B cell (primary cell): Measurements from ENCODE around the gene KIF17. TPM values are rescaled to one million over a fixed set of nuclear protein-coding genes. Genes with fewer than 3 reads are reported as not detected.
A peak's percentile ranks its signal among the peaks of the same experiment; 100 is the strongest.

Source experiments
- ATAC-seq: fragments of 200-7000 bp; cut with Tn5 transposase; one replicate; pipeline ENCODE4 v1.10.0; 2021; ENCODE audit warnings: low read depth, mild to moderate bottlenecking, moderate number of reproducible peaks, moderate library complexity
- CTCF ChIA-PET: fragments of 350-600 bp; sonication (Branson Sonifier 250); formaldehyde crosslinking; loops from one replicate; lab custom pipeline; 2021; ENCODE audit warnings: antibody characterized with exemption, inconsistent platforms; lab: Charles Lee
- POLR2A ChIA-PET: fragments of 350-600 bp; sonication (Branson Sonifier 250); formaldehyde crosslinking; loops from one replicate; lab custom pipeline; 2021; ENCODE audit warnings: antibody characterized with exemption; lab: Charles Lee
- DNase-seq: peaks from one replicate; pipeline ENCODE4 v3.0.0; 2013
- H2AFZ ChIP-seq: 2 replicates; pipeline ENCODE4 v1.6.1; 2012; ENCODE audit warnings: mild to moderate bottlenecking, low read depth, low read length; ENCODE audit not compliant: insufficient read depth, poor library complexity, severe bottlenecking
- H3K27ac ChIP-seq, 2 donors: 1 replicate in 1 of 2; 2 replicates in 1 of 2; pipeline ENCODE4 v1.5.1; 2012 to 2013; ENCODE audit warnings: low read length in 2 of 2, mild to moderate bottlenecking in 2 of 2, moderate library complexity in 1 of 2
- H3K27me3 ChIP-seq, 4 experiments: fragments of 200-600 bp in 1 of 4; sonication (generic) in 1 of 4; replicated peaks in 1 of 4; 1 replicate in 2 of 4; 2 replicates in 2 of 4; pipeline versions ENCODE4 v1.6.1 to v1.7.0; 2013 to 2016; ENCODE audit warnings: low read length in 3 of 4, mild to moderate bottlenecking in 2 of 4, mixed read lengths in 1 of 4, moderate library complexity in 1 of 4; ENCODE audit not compliant: insufficient read depth in 4 of 4, control insufficient read depth in 3 of 4; ENCODE audit errors: control extremely low read depth in 1 of 4
- H3K36me3 ChIP-seq, 2 experiments: replicated peaks in 1 of 2; 1 replicate in 1 of 2; 2 replicates in 1 of 2; pipeline versions ENCODE4 v1.6.1 to v1.7.1; 2013; ENCODE audit warnings: low read length in 1 of 2; ENCODE audit not compliant: insufficient read depth in 2 of 2, control insufficient read depth in 1 of 2; ENCODE audit errors: control extremely low read depth in 1 of 2, extremely low read depth in 1 of 2
- H3K4me1 ChIP-seq, 2 donors: fragments of 200-600 bp in 1 of 2; sonication (generic) in 1 of 2; 1 replicate in 1 of 2; 2 replicates in 1 of 2; pipeline versions ENCODE4 v1.5.1 to v1.6.1; 2013 to 2017; ENCODE audit warnings: low read length in 2 of 2; ENCODE audit not compliant: control insufficient read depth in 2 of 2, insufficient read depth in 2 of 2
- H3K4me2 ChIP-seq: replicated peaks from 2 replicates; pipeline ENCODE3; 2012; ENCODE audit warnings: mild to moderate bottlenecking, low read depth, low read length; ENCODE audit not compliant: poor library complexity, severe bottlenecking
- H3K4me3 ChIP-seq, 5 experiments: fragments of 200-600 bp in 1 of 5; sonication (generic) in 1 of 5; 1 replicate in 3 of 5; 2 replicates in 2 of 5; pipeline versions ENCODE4 v1.5.1 to v1.7.0; 2011 to 2016; ENCODE audit warnings: low read length in 4 of 5, mild to moderate bottlenecking in 4 of 5, low read depth in 2 of 5, control low read depth in 1 of 5, moderate library complexity in 1 of 5; ENCODE audit not compliant: insufficient read depth in 1 of 5; ENCODE audit errors: control extremely low read depth in 1 of 5, extremely low read depth in 1 of 5
- H3K79me2 ChIP-seq: fragments of 200-600 bp; sonication (generic); one replicate; pipeline ENCODE4 v1.6.0; 2016; ENCODE audit warnings: low read length; ENCODE audit not compliant: control insufficient read depth, insufficient read depth
- H3K9ac ChIP-seq: fragments of 200-600 bp; sonication (generic); 2 replicates; pipeline ENCODE4 v1.6.1; 2017; ENCODE audit warnings: mild to moderate bottlenecking, low read length, moderate library complexity
- H3K9me3 ChIP-seq, 3 donors: one replicate each; pipeline versions ENCODE4 v1.6.1 to v1.7.1; 2013; ENCODE audit warnings: low read length in 2 of 3; ENCODE audit not compliant: control insufficient read depth in 2 of 3, insufficient read depth in 1 of 3; ENCODE audit errors: control extremely low read depth in 1 of 3
- H4K20me1 ChIP-seq: 2 replicates; pipeline ENCODE4 v1.6.0; 2012; ENCODE audit warnings: mild to moderate bottlenecking, low read length; ENCODE audit not compliant: insufficient read depth, control insufficient read depth, poor library complexity, severe bottlenecking
- H3K27ac Mint-ChIP-seq: one replicate; pipeline ENCODE4 v1.8.0; 2021; ENCODE audit warnings: mixed read lengths
- H3K27me3 Mint-ChIP-seq: one replicate; pipeline ENCODE4 v1.8.0; 2021; ENCODE audit warnings: mixed read lengths
- H3K4me1 Mint-ChIP-seq: one replicate; pipeline ENCODE4 v1.8.0; 2021; ENCODE audit warnings: mixed read lengths
- H3K4me3 Mint-ChIP-seq: one replicate; pipeline ENCODE4 v1.8.0; 2021; ENCODE audit warnings: mixed read lengths
- H3K9me3 Mint-ChIP-seq: one replicate; pipeline ENCODE4 v1.8.0; 2022; ENCODE audit warnings: mixed read lengths; ENCODE audit not compliant: insufficient read depth
- CTCF ChIP-seq: fragments of 200-600 bp; IDR thresholded peaks from one replicate; pipeline ENCODE4 v1.8.0; 2022; ENCODE audit warnings: antibody characterized with exemption, mild to moderate bottlenecking
- EZH2 ChIP-seq: IDR thresholded peaks from 2 replicates; pipeline ENCODE4 v1.6.1; 2012; ENCODE audit warnings: borderline replicate concordance, low read depth, mild to moderate bottlenecking, moderate library complexity, low read length; ENCODE audit not compliant: insufficient read depth, poor library complexity, severe bottlenecking
- WGBS: methylation state at CpG from one replicate; pipeline ENCODE4 v1.1.5; 2013; ENCODE audit warnings: missing lambda C conversion rate; ENCODE audit not compliant: insufficient coverage; 5-methylcytosine and 5-hydroxymethylcytosine counted together
- intact Hi-C: fragments of 100-400 bp; cut with micrococcal nuclease; formaldehyde crosslinking; loops from one replicate; pipeline ENCODE4 v1.10.0; 2022
- polyA minus RNA-seq: library from RNA; depleted of rRNA, polyadenylated mRNA; stranded (reverse); fragments of >200 nt; gene quantifications from 2 replicates; pipeline ENCODE4 v1.2.3, GENCODE V29; 2012
- polyA plus RNA-seq: library from polyadenylated mRNA; depleted of rRNA; stranded (reverse); fragments of >200 nt; gene quantifications from 2 replicates; pipeline ENCODE4 v1.2.3, GENCODE V29; 2012
- total RNA-seq, 2 donors: library from RNA; stranded (reverse); fragments of 120-200 nt in 1 of 2; gene quantifications; 1 replicate in 1 of 2; 2 replicates in 1 of 2; pipeline versions ENCODE4 v1.2.3 to v1.2.4, GENCODE V29; 2013 to 2022

KIF17 gene
- total RNA-seq (not detected in 2 replicates), polyA plus RNA-seq (not detected in 2 replicates), polyA minus RNA-seq (not detected in 2 replicates)
- 0.14 TPM for total RNA-seq (2013)

- H3K4me1 Mint-ChIP-seq, result peaks cover 10% of the 10 kb centered on the region
- H3K9me3 Mint-ChIP-seq, result no peaks in the 10 kb centered on the region
- Histone ChIP-seq H2AFZ (no peak within 1 kb of the TSS), H4K20me1 (no peaks in the 10 kb centered on the region), H3K9me3 (peaks cover 0 to 7% (median 0%) of the 10 kb centered on the region in 3 donors), H3K4me3 (peak within 1 kb of the TSS in 4 of 5 experiments; percentile 21 to 52 (median 38)), H3K4me1 (peaks cover 7 to 9% of the 10 kb centered on the region in 2 donors), H3K9ac (peak within 1 kb of the TSS; percentile 47), H3K4me2 (peak within 1 kb of the TSS; percentile 80), H3K27me3 (peaks cover 0 to 41% (median 13%) of the 10 kb centered on the region in 4 experiments), H3K27ac (no peak within 1 kb of the TSS), H3K36me3 (no peaks in the 10 kb centered on the region), H3K79me2 (no peaks in the 10 kb centered on the region)
- TF ChIP-seq CTCF (no peak), EZH2 (no peak)
- CTCF ChIA-PET, result interaction anchor here (0.8 to 1.9 kb wide), 2 partner anchors 21 to 478 kb away, joined by 4 to 5 read pairs; no protein-coding TSS in a partner anchor
- WGBS, result 3% methylated on average over 112 of the region's 112 CpGs
- POLR2A ChIA-PET, result interaction anchor here (0.6 to 1.3 kb wide), 2 partner anchors 57 to 442 kb away, joined by 3 read pairs; partner anchors contain the start of gene DDOST
- intact Hi-C loops, result no loop called here
- DNase-seq (peak; percentile 89), ATAC-seq (peak; percentile 79)
- peak within 1 kb of the TSS; percentile 79 for H3K4me3 Mint-ChIP-seq
- peaks cover 21% of the 10 kb centered on the region for H3K27me3 Mint-ChIP-seq
- H3K27ac Mint-ChIP-seq, result peak within 1 kb of the TSS; percentile 67
These were observed at the start of gene KIF17 for GRCh38 chr1:20717452-20718342. Gene KIF17 (minus strand): TSS chr1:20718007. CDS start chr1:20717706, 301 bp downstream.

GRCh38 chr1:20767271-20767670 is 49.5 kb upstream of the KIF17 start:
- Mint-ChIP-seq H3K9me3 (no peaks in the 10 kb centered on the region), H3K27me3 (no peaks in the 10 kb centered on the region), H3K4me1 (no peaks in the 10 kb centered on the region), H3K4me3 (no peak overlapping the region), H3K27ac (no peak overlapping the region)
- ATAC-seq, result no peak
- peaks cover 15 to 90% of the 10 kb centered on the region in 2 experiments for H3K36me3 ChIP-seq
- no peak overlapping the region for H3K4me2 ChIP-seq
- intact Hi-C loops, result no loop called here
- DNase-seq, result no peak
- no peak overlapping the region for H3K27ac ChIP-seq
- no peaks in the 10 kb centered on the region for H4K20me1 ChIP-seq
- TF ChIP-seq EZH2 (no peak), CTCF (no peak)
- no peak overlapping the region for H3K4me3 ChIP-seq
- no peaks in the 10 kb centered on the region for H3K79me2 ChIP-seq
- CTCF ChIA-PET, result interaction anchor here (1.1 kb wide), 1 partner anchor 19 kb away, joined by 3 read pairs; the partner anchor contains the start of gene HP1BP3
- H2AFZ ChIP-seq, result no peak overlapping the region
- POLR2A ChIA-PET, result no interaction called here
- no peak overlapping the region for H3K9ac ChIP-seq
- no peaks in the 10 kb centered on the region for H3K4me1 ChIP-seq
- no peaks in the 10 kb centered on the region for H3K9me3 ChIP-seq
- no peaks in the 10 kb centered on the region for H3K27me3 ChIP-seq
